Measurements from ENCODE around the gene LMCD1. TPM values are rescaled to one million over a fixed set of nuclear protein-coding genes. Genes with fewer than 3 reads are reported as not detected.

Gene LMCD1
- polyA plus RNA-seq, 2 donors: 17.2 to 21.2 TPM

- no peaks in the 10 kb centered on the region for H3K4me1 ChIP-seq (ENCODE audit: control insufficient read depth in 2 of 2, insufficient read depth in 2 of 2, low read length in 1 of 2)
- no peak overlapping the region for H3K27ac ChIP-seq (ENCODE audit: low read depth in 2 of 2, low read length in 1 of 2)
- H3K36me3 ChIP-seq (ENCODE audit: control insufficient read depth in 2 of 2, insufficient read depth in 2 of 2, low read length in 1 of 2): peaks cover 0 to 18% of the 10 kb centered on the region in 2 donors
- WGBS, 2 donors: 73% methylated on average over 6 of the region's 6 CpGs
- no peak overlapping the region for H3K4me3 ChIP-seq (ENCODE audit: low read depth in 1 of 2, low read length in 2 of 2)
- no peaks in the 10 kb centered on the region for H3K9me3 ChIP-seq (ENCODE audit: control insufficient read depth in 2 of 2, insufficient read depth in 1 of 2, low read depth in 1 of 2, low read length in 1 of 2)
- no peaks in the 10 kb centered on the region for H3K27me3 ChIP-seq (ENCODE audit: control insufficient read depth in 1 of 2, insufficient read depth in 2 of 2, low read length in 2 of 2)
Measured at GRCh38 chr3:8550611-8551010, 49.0 kb downstream of the LMCD1 start.

- Histone ChIP-seq H3K9me3 (ENCODE audit: control insufficient read depth in 2 of 2, insufficient read depth in 1 of 2, low read depth in 1 of 2, low read length in 1 of 2) (no peaks in the 10 kb centered on the region), H3K27me3 (ENCODE audit: control insufficient read depth in 1 of 2, insufficient read depth in 2 of 2, low read length in 2 of 2) (no peaks in the 10 kb centered on the region), H3K36me3 (ENCODE audit: control insufficient read depth in 2 of 2, insufficient read depth in 2 of 2, low read length in 1 of 2) (peaks cover 0 to 15% of the 10 kb centered on the region in 2 donors), H3K4me3 (ENCODE audit: low read depth in 1 of 2, low read length in 2 of 2) (no peak overlapping the region), H3K4me1 (ENCODE audit: control insufficient read depth in 2 of 2, insufficient read depth in 2 of 2, low read length in 1 of 2) (no peaks in the 10 kb centered on the region), H3K27ac (ENCODE audit: low read depth in 2 of 2, low read length in 1 of 2) (no peak overlapping the region)
- WGBS, 2 donors: 86 to 89% methylated on average over 5 of the region's 5 CpGs
Measured at GRCh38 chr3:8552223-8552762, 50.7 kb downstream of the LMCD1 start.

- WGBS, 2 donors: 89% methylated on average over 6 of the region's 6 CpGs
- no peaks in the 10 kb centered on the region for H3K9me3 ChIP-seq (ENCODE audit: control insufficient read depth in 2 of 2, insufficient read depth in 1 of 2, low read depth in 1 of 2, low read length in 1 of 2)
- no peaks in the 10 kb centered on the region for H3K4me1 ChIP-seq (ENCODE audit: control insufficient read depth in 2 of 2, insufficient read depth in 2 of 2, low read length in 1 of 2)
- H3K4me3 ChIP-seq (ENCODE audit: low read depth in 1 of 2, low read length in 2 of 2): no peak overlapping the region
- H3K36me3 ChIP-seq (ENCODE audit: control insufficient read depth in 2 of 2, insufficient read depth in 2 of 2, low read length in 1 of 2): peaks cover 0 to 14% of the 10 kb centered on the region in 2 donors
- no peak overlapping the region for H3K27ac ChIP-seq (ENCODE audit: low read depth in 2 of 2, low read length in 1 of 2)
- no peaks in the 10 kb centered on the region for H3K27me3 ChIP-seq (ENCODE audit: control insufficient read depth in 1 of 2, insufficient read depth in 2 of 2, low read length in 2 of 2)
Measured at GRCh38 chr3:8553405-8553804, 51.8 kb downstream of the LMCD1 start.

- Histone ChIP-seq H3K27me3 (ENCODE audit: control insufficient read depth in 1 of 2, insufficient read depth in 2 of 2, low read length in 2 of 2) (no peaks in the 10 kb centered on the region), H3K36me3 (ENCODE audit: control insufficient read depth in 2 of 2, insufficient read depth in 2 of 2, low read length in 1 of 2) (peaks cover 0 to 7% of the 10 kb centered on the region in 2 donors), H3K4me3 (ENCODE audit: low read depth in 1 of 2, low read length in 2 of 2) (no peak overlapping the region), H3K9me3 (ENCODE audit: control insufficient read depth in 2 of 2, insufficient read depth in 1 of 2, low read depth in 1 of 2, low read length in 1 of 2) (no peaks in the 10 kb centered on the region), H3K4me1 (ENCODE audit: control insufficient read depth in 2 of 2, insufficient read depth in 2 of 2, low read length in 1 of 2) (no peaks in the 10 kb centered on the region), H3K27ac (ENCODE audit: low read depth in 2 of 2, low read length in 1 of 2) (peak overlapping the region; percentile 43 to 48)
- whole genome bisulfite sequencing, 2 donors: 82 to 85% methylated on average over 11 of the region's 11 CpGs
Measured at GRCh38 chr3:8554696-8555095, 53.1 kb downstream of the LMCD1 start.

- Histone ChIP-seq H3K4me3 (ENCODE audit: low read depth in 1 of 2, low read length in 2 of 2) (no peak overlapping the region), H3K27me3 (ENCODE audit: control insufficient read depth in 1 of 2, insufficient read depth in 2 of 2, low read length in 2 of 2) (no peaks in the 10 kb centered on the region), H3K9me3 (ENCODE audit: control insufficient read depth in 2 of 2, insufficient read depth in 1 of 2, low read depth in 1 of 2, low read length in 1 of 2) (no peaks in the 10 kb centered on the region), H3K4me1 (ENCODE audit: control insufficient read depth in 2 of 2, insufficient read depth in 2 of 2, low read length in 1 of 2) (no peaks in the 10 kb centered on the region), H3K36me3 (ENCODE audit: control insufficient read depth in 2 of 2, insufficient read depth in 2 of 2, low read length in 1 of 2) (peaks cover 0 to 8% of the 10 kb centered on the region in 2 donors), H3K27ac (ENCODE audit: low read depth in 2 of 2, low read length in 1 of 2) (peak overlapping the region; percentile 1 to 48)
- WGBS, 2 donors: 66 to 68% methylated on average over 8 of the region's 8 CpGs
Measured at GRCh38 chr3:8555113-8555661, 53.6 kb downstream of the LMCD1 start.

GRCh38 chr3:8555725-8556472 is 54.3 kb downstream of the LMCD1 start:
- H3K27ac ChIP-seq (ENCODE audit: low read depth in 2 of 2, low read length in 1 of 2): no peak overlapping the region
- peaks cover 0 to 8% of the 10 kb centered on the region in 2 donors for H3K36me3 ChIP-seq (ENCODE audit: control insufficient read depth in 2 of 2, insufficient read depth in 2 of 2, low read length in 1 of 2)
- H3K27me3 ChIP-seq (ENCODE audit: control insufficient read depth in 1 of 2, insufficient read depth in 2 of 2, low read length in 2 of 2): no peaks in the 10 kb centered on the region
- H3K9me3 ChIP-seq (ENCODE audit: control insufficient read depth in 2 of 2, insufficient read depth in 1 of 2, low read depth in 1 of 2, low read length in 1 of 2): no peaks in the 10 kb centered on the region
- H3K4me3 ChIP-seq (ENCODE audit: low read depth in 1 of 2, low read length in 2 of 2): no peak overlapping the region
- H3K4me1 ChIP-seq (ENCODE audit: control insufficient read depth in 2 of 2, insufficient read depth in 2 of 2, low read length in 1 of 2): no peaks in the 10 kb centered on the region
- whole genome bisulfite sequencing, 2 donors: 65 to 77% methylated on average over 6 of the region's 6 CpGs

GRCh38 chr3:8556473-8556869 is 54.8 kb downstream of the LMCD1 start:
- Histone ChIP-seq H3K9me3 (ENCODE audit: control insufficient read depth in 2 of 2, insufficient read depth in 1 of 2, low read depth in 1 of 2, low read length in 1 of 2) (no peaks in the 10 kb centered on the region), H3K27ac (ENCODE audit: low read depth in 2 of 2, low read length in 1 of 2) (peak overlapping the region; percentile 17), H3K27me3 (ENCODE audit: control insufficient read depth in 1 of 2, insufficient read depth in 2 of 2, low read length in 2 of 2) (no peaks in the 10 kb centered on the region), H3K36me3 (ENCODE audit: control insufficient read depth in 2 of 2, insufficient read depth in 2 of 2, low read length in 1 of 2) (peaks cover 0 to 8% of the 10 kb centered on the region in 2 donors), H3K4me1 (ENCODE audit: control insufficient read depth in 2 of 2, insufficient read depth in 2 of 2, low read length in 1 of 2) (no peaks in the 10 kb centered on the region), H3K4me3 (ENCODE audit: low read depth in 1 of 2, low read length in 2 of 2) (no peak overlapping the region)
- WGBS, 2 donors: 73 to 82% methylated on average over 5 of the region's 5 CpGs

- peaks cover 0 to 6% of the 10 kb centered on the region in 2 donors for H3K36me3 ChIP-seq (ENCODE audit: control insufficient read depth in 2 of 2, insufficient read depth in 2 of 2, low read length in 1 of 2)
Measured at GRCh38 chr3:8557298-8557697, 55.7 kb downstream of the LMCD1 start.

GRCh38 chr3:8558645-8559044 is 57.0 kb downstream of the LMCD1 start:
- Histone ChIP-seq H3K9me3 (ENCODE audit: control insufficient read depth in 2 of 2, insufficient read depth in 1 of 2, low read depth in 1 of 2, low read length in 1 of 2) (no peaks in the 10 kb centered on the region), H3K27ac (ENCODE audit: low read depth in 2 of 2, low read length in 1 of 2) (no peak overlapping the region), H3K27me3 (ENCODE audit: control insufficient read depth in 1 of 2, insufficient read depth in 2 of 2, low read length in 2 of 2) (no peaks in the 10 kb centered on the region), H3K4me3 (ENCODE audit: low read depth in 1 of 2, low read length in 2 of 2) (no peak overlapping the region), H3K4me1 (ENCODE audit: control insufficient read depth in 2 of 2, insufficient read depth in 2 of 2, low read length in 1 of 2) (no peaks in the 10 kb centered on the region), H3K36me3 (ENCODE audit: control insufficient read depth in 2 of 2, insufficient read depth in 2 of 2, low read length in 1 of 2) (peaks cover 0 to 2% of the 10 kb centered on the region in 2 donors)
- 94 to 95% methylated on average over 2 of the region's 2 CpGs for WGBS, 2 donors

More at GRCh38 chr3:8557298-8557697, 55.7 kb downstream of the LMCD1 start:
- WGBS, 2 donors: 65 to 70% methylated on average over 4 of the region's 4 CpGs
- H3K27me3 ChIP-seq (ENCODE audit: control insufficient read depth in 1 of 2, insufficient read depth in 2 of 2, low read length in 2 of 2): no peaks in the 10 kb centered on the region
- no peak overlapping the region for H3K27ac ChIP-seq (ENCODE audit: low read depth in 2 of 2, low read length in 1 of 2)
- no peaks in the 10 kb centered on the region for H3K9me3 ChIP-seq (ENCODE audit: control insufficient read depth in 2 of 2, insufficient read depth in 1 of 2, low read depth in 1 of 2, low read length in 1 of 2)
- no peaks in the 10 kb centered on the region for H3K4me1 ChIP-seq (ENCODE audit: control insufficient read depth in 2 of 2, insufficient read depth in 2 of 2, low read length in 1 of 2)
- no peak overlapping the region for H3K4me3 ChIP-seq (ENCODE audit: low read depth in 1 of 2, low read length in 2 of 2)
